ENCODE measurements around the gene CHRNB1.

The CHRNB1 gene

GRCh38 chr17:7407082-7407481, 37.8 kb upstream of the CHRNB1 start:
- no peaks in the 10 kb centered on the region for H3K9me3 ChIP-seq (ENCODE audit: insufficient read depth, low read depth, low read length)
- H2AFZ ChIP-seq (ENCODE audit: low read length): no peak overlapping the region
- H3K4me1 ChIP-seq (ENCODE audit: insufficient read depth, low read length, poor library complexity, severe bottlenecking): peaks cover 20% of the 10 kb centered on the region
- peaks cover 6% of the 10 kb centered on the region for H3K79me2 ChIP-seq (ENCODE audit: insufficient read depth, low read length)
- H3K4me3 ChIP-seq (ENCODE audit: low read length, poor library complexity, severe bottlenecking): no peak overlapping the region
- no peaks in the 10 kb centered on the region for H3F3A ChIP-seq (ENCODE audit: low read depth)
- no peaks in the 10 kb centered on the region for H3K36me3 ChIP-seq (ENCODE audit: insufficient read depth, low read length)
- peaks cover 3% of the 10 kb centered on the region for H4K20me1 ChIP-seq (ENCODE audit: insufficient read depth, low read length, poor library complexity, severe bottlenecking)
- H3K4me2 ChIP-seq (ENCODE audit: low read depth, low read length, poor library complexity, severe bottlenecking): no peak overlapping the region
- TF ChIP-seq CTCF (conservative IDR thresholded peaks at IDR 0.05; ENCODE audit: low read length): no peak
- no peak for TF ChIP-seq EZH2phosphoT487 (IDR thresholded peaks at IDR 0.05; ENCODE audit: borderline replicate concordance)
- H3K9ac ChIP-seq (ENCODE audit: low read depth, low read length, poor library complexity, severe bottlenecking): no peak overlapping the region
- H3K27me3 ChIP-seq (ENCODE audit: insufficient read depth, low read length, poor library complexity, severe bottlenecking): no peaks in the 10 kb centered on the region
- H3K9me2 ChIP-seq (replicated peaks; ENCODE audit: low read depth, low read length): no peaks in the 10 kb centered on the region

GRCh38 chr17:7407485-7408251, 37.2 kb upstream of the CHRNB1 start, which contains the start of gene NLGN2:
Gene NLGN2, plus strand, starts transcription at chr17:7407845. Its CDS starts 411 bp downstream, at chr17:7408256.
- no peak for TF ChIP-seq CTCF (conservative IDR thresholded peaks at IDR 0.05; ENCODE audit: low read length)
- TF ChIP-seq EZH2phosphoT487 (IDR thresholded peaks at IDR 0.05; ENCODE audit: borderline replicate concordance): no peak
- H3K9ac ChIP-seq (ENCODE audit: low read depth, low read length, poor library complexity, severe bottlenecking): no peak within 1 kb of the TSS
- H4K20me1 ChIP-seq (ENCODE audit: insufficient read depth, low read length, poor library complexity, severe bottlenecking): peaks cover 3% of the 10 kb centered on the region
- H3K9me2 ChIP-seq (replicated peaks; ENCODE audit: low read depth, low read length): no peaks in the 10 kb centered on the region
- no peak within 1 kb of the TSS for H3K4me3 ChIP-seq (ENCODE audit: low read length, poor library complexity, severe bottlenecking)
- H3K79me2 ChIP-seq (ENCODE audit: insufficient read depth, low read length): peaks cover 5% of the 10 kb centered on the region
- H2AFZ ChIP-seq (ENCODE audit: low read length): no peak within 1 kb of the TSS
- no peak within 1 kb of the TSS for H3K4me2 ChIP-seq (ENCODE audit: low read depth, low read length, poor library complexity, severe bottlenecking)
- H3K27me3 ChIP-seq (ENCODE audit: insufficient read depth, low read length, poor library complexity, severe bottlenecking): no peaks in the 10 kb centered on the region
- peaks cover 19% of the 10 kb centered on the region for H3K4me1 ChIP-seq (ENCODE audit: insufficient read depth, low read length, poor library complexity, severe bottlenecking)
- no peaks in the 10 kb centered on the region for H3K9me3 ChIP-seq (ENCODE audit: insufficient read depth, low read depth, low read length)
- H3F3A ChIP-seq (ENCODE audit: low read depth): no peaks in the 10 kb centered on the region
- no peaks in the 10 kb centered on the region for H3K36me3 ChIP-seq (ENCODE audit: insufficient read depth, low read length)

- Histone ChIP-seq H3K4me1 (ENCODE audit: insufficient read depth, low read length, poor library complexity, severe bottlenecking) (peaks cover 13% of the 10 kb centered on the region), H3K9ac (ENCODE audit: low read depth, low read length, poor library complexity, severe bottlenecking) (no peak overlapping the region), H3K36me3 (ENCODE audit: insufficient read depth, low read length) (no peaks in the 10 kb centered on the region), H3K9me3 (ENCODE audit: insufficient read depth, low read depth, low read length) (no peaks in the 10 kb centered on the region), H3K4me2 (ENCODE audit: low read depth, low read length, poor library complexity, severe bottlenecking) (no peak overlapping the region), H4K20me1 (ENCODE audit: insufficient read depth, low read length, poor library complexity, severe bottlenecking) (peaks cover 3% of the 10 kb centered on the region), H3K4me3 (ENCODE audit: low read length, poor library complexity, severe bottlenecking) (no peak overlapping the region), H3K27me3 (ENCODE audit: insufficient read depth, low read length, poor library complexity, severe bottlenecking) (no peaks in the 10 kb centered on the region), H3K9me2 (replicated peaks; ENCODE audit: low read depth, low read length) (no peaks in the 10 kb centered on the region), H3K79me2 (ENCODE audit: insufficient read depth, low read length) (no peaks in the 10 kb centered on the region), H2AFZ (ENCODE audit: low read length) (no peak overlapping the region), H3F3A (ENCODE audit: low read depth) (no peaks in the 10 kb centered on the region)
- TF ChIP-seq EZH2phosphoT487 (IDR thresholded peaks at IDR 0.05; ENCODE audit: borderline replicate concordance) (no peak), CTCF (conservative IDR thresholded peaks at IDR 0.05; ENCODE audit: low read length) (no peak)
Measured at GRCh38 chr17:7408252-7408727, 36.6 kb upstream of the CHRNB1 start.
